NCI-H1694 treated with DMSO at 0.1 percent for 48 hours (cell line): Measurements from ENCODE around the gene LTF.
A peak's percentile ranks its signal among the peaks of the same experiment; 100 is the strongest.

Experiments used
- DNase-seq: peaks from one replicate; lab custom pipeline; 2025; lab: John Stamatoyannopoulos, UW

Gene LTF

GRCh38 chr3:46468753-46469600 is 4.3 kb upstream of the LTF start:
- DNase-seq, result no peak

GRCh38 chr3:46467562-46467961 is 2.9 kb upstream of the LTF start:
- DNase-seq, result no peak

DNA sequence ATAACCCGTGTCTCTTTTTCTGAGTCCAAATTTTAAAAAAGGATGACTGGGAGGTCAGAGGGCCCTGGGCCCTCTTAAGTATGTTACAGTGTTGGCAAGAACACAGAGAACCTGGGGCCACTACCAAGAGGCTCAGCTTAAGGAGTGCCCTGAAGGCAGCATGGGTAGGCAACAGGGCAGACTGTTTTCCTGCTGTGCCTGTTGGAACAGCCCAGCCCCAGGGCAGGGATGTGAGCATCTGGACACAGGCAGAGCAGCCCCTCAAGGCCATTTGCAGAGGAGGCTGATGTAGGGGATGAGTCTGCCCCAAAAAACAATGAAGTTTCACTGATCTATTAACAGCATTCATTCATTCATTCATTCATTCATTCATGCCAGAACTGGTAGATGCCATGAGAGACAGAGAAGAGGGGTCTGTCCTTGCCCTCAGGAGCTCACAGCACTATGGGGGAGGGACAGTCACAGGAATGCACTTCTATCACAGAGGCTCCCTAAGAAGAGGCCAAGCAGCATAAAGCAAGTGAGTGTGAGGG is 2.2 kb upstream of the LTF start:
- no peak for DNase-seq

- no peak for DNase-seq
These were observed 1.6 kb upstream of the LTF start for GRCh38 chr3:46466273-46466672.

DNA sequence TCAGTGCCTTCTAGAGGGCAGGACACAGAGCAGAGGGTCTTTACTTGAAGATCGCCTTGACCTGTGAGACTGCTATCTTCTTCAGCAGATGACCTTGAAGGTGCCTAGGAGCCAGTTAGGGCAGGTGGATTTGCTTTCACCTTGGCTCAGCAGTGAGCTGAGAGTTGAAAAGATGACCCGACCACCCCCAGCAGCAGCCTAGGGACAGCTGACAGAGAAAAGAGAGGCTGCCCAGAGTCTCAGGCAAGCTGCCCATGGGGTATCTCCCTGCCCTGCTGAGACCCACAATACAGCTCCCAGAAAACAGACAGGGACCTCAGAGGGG is 453 bp upstream of the LTF start:
- DNase-seq, result no peak

DNA sequence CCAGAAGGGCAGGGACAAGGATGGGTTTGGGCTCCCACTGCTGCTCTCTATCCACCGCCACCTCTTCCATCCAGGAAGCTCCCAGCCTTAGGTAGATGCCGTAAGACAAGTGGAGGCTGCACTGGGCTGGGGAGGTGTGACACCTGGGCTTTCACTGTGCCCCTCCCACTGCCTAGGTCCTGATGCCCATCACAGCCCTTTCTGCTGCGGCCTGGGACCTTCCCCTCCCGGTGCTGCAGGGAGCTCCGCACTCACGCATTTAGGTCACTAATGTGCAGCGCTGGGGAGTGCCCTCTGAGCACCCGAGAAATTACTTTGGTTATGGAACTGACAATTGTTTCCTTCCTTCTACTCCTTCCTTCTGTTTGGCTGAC is 850 bp downstream of the LTF start:
- DNase-seq, result no peak

- no peak for DNase-seq
These were observed 1.4 kb downstream of the LTF start for GRCh38 chr3:46463120-46463867.

- no peak for DNase-seq
These were observed 2.2 kb downstream of the LTF start for GRCh38 chr3:46462511-46462910.

GRCh38 chr3:46462111-46462510 is 2.6 kb downstream of the LTF start:
- no peak for DNase-seq

GRCh38 chr3:46460051-46460450 is 4.7 kb downstream of the LTF start:
- no peak for DNase-seq

DNA sequence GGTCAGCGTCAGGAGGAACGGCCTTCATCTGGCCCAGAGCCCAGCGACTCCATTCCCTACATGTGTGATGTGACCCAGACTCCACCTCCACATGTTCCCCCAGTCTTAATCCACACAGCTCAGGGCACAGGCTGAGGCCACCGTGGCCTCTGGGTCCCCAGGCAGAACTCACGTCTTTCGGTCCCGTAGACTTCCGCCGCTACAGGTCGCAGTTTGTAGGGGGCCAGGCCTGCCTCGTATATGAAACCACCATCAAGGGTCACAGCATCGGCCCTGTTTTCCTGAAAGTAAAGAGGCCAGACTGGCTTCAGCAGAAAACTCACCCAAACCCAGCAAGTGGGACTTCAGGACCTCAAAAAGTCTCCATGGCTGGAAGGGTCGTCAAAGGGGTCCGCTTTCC is 8.6 kb downstream of the LTF start:
- no peak for DNase-seq

DNA sequence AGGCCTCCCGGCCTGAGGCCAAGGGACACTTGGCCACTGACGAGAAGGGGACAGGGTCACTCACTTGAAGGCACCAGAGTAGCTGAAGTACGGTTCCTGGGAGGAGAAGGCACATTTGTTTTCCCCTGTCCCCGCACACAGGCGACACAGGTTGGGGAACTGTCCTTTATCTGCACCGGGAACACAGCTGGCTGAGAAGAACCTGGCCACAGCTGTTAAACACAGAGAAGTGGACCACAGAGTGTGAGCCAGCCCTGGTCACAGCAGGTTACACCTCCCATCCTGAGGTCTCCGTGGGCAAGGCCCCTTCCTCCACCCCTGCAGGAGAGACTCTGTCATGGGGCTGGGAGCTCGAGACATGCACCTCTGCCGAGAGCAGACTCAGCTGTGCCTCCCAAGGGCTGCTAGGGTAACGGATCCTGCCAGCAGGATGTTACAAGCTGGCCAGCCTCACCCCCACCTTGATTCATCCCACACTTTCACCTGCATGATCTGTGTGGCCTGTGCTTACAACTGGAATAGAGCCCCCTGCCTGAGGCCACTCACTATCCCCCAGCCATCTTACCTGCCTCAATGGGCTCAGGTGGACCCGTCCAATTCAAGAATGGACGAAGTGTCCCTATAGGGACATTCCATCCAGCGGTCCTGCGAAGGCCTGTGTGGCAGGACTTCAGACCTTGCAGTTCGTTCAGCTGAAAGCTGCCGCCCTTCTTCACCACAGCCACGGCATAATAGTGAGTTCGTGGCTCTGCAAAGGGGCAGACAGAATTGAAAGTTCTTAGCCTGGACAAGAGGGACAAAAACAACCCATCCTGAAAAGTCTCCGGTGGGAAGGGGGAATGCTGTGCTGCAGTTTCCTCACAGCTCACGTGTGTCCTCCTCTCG is 9.2 kb downstream of the LTF start:
- no peak for DNase-seq

GRCh38 chr3:46454606-46455005 is 10.1 kb downstream of the LTF start:
- no peak for DNase-seq

DNA sequence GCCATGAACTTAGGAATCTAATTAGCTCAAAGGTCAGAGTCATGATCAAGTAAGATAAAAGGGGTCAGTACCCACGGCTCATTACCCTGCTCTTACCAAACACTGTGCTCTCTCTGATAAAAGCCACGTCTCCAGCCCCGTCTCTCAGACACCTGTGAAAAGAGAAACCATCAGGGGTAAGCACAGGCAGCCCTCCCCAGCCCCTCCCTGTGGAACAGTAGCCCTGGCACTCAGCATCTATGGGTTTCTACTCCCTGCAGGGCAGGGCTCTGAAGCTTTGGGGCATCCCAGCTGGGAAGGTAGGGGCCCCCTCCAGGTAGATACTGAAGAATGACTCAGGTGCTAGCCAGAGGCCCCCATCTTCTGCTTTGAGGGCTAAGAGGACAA is 10.5 kb downstream of the LTF start:
- DNase-seq, result no peak

DNA sequence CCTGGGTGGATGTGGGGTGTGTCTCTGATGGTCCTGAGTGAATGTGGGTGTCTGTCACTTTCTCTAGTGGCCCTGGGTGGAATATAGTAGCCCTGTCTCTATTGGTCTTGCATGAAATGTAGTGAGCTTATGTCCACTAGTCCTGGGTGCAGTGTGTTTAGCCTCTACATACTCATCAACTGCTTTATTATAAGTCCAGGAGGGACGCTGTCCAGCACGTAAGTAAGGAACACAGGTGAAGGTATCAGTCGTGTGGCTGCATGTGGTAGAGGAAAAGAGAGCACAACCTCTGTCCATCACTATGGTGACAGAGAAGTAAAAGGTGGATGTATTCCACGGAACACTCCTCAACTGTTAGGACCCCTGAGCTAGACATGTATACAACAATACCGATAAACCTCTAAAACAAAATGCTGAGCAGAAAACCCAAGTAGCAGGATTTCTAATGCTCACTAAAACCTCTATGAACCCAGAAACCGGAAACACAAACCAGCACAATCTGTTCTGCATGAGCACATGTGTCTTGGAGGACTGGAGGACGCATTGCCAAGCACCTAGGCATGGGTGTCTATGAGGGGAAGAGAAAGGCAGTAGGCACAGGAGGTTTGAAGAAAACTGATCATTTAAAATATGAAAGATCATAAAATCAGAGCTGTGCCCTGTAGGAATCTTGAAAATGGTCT is 11.0 kb downstream of the LTF start:
- no peak for DNase-seq

GRCh38 chr3:46449755-46450552 is 14.8 kb downstream of the LTF start:
- no peak for DNase-seq

DNA sequence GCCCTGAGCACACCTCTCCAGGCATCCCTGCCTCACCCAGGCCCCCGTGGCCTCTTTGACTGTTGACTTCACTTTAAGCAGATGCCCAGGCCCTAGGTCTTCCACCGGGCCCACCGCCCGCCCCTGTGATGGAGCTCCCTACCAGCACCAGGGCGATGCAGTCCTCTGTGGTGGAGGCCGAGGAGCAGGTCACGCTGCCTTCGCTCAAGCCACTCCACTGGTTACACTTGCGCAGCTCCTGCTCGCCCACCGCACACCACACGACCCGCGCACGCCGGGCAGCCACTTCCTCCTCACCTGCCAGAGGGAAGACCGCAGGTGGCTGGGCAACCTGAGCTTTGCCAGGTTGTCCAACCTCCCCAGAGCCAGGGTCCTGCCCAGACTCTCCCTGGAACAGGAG is 16.0 kb downstream of the LTF start:
- DNase-seq, result no peak

- DNase-seq, result peak; percentile 32
These were observed 17.3 kb downstream of the LTF start for GRCh38 chr3:46447228-46447985.

DNA sequence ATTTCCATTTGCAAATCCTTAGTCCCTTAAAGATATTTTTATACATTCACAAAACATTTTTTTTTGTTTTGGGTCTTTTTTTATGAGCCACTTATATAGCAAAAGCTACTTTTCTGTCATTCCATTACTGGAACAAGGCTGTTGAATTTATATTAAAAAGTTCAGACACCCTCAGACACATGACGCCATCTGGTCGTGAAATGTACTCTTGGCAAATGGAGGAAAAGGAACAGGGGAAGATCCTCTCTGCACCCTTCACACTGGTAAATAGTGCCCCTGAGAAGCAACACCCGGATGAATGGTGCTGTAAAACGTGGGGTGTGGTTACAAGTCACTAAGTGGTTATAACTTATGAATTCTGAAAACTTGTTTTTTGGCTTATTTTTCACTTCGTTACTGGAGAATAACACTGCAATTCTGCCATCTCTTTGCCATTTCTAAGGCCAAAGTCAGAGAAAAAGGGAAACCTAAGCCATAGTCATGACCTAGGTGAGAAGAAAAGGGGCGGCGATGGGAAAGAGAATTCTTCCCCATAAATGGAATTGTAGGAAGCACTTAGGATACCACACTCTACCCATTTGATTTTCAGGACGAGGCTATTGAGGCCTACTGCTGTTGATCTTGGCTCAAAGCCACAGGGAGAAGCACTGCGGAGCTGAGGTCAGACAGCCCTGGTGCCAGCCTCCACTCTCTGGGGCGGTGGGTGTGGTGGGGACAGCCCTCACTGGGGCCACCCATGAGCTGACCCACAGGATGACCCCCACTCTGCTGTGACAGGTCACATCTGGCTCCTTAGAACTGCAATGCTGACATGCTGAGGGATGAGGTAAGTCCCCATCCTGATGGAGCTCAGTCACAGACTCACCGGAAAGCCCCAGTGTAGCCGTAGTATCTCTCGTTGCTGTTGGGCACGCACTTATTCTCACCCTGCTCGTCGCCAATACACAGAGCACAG is 21.9 kb downstream of the LTF start:
- DNase-seq, result no peak
